K562 (cell line): ENCODE measurements around the gene TRMT10A. TPM values are rescaled to one million over a fixed set of nuclear protein-coding genes. Genes with fewer than 3 reads are reported as not detected.

Experiments
- ASH1L ChIP-seq: fragments of 450-650 bp; IDR thresholded peaks from 2 replicates; pipeline ENCODE4 v1.6.1; 2018; ENCODE audit warnings: borderline replicate concordance, mild to moderate bottlenecking, low read depth; ENCODE audit not compliant: partially characterized antibody
- BHLHE40 ChIP-seq: IDR thresholded peaks from 2 replicates; pipeline ENCODE4 v1.6.1; 2011; ENCODE audit warnings: low read length, improper control_type of control experiment
- BRD4 ChIP-seq: fragments of 200-600 bp; sonication (generic); IDR thresholded peaks from 2 replicates; pipeline ENCODE4 v1.6.1; 2017; ENCODE audit warnings: inconsistent platforms
- CC2D1A ChIP-seq: fragments of 450-650 bp; IDR thresholded peaks from 2 replicates; pipeline ENCODE4 v1.6.1; 2017; ENCODE audit warnings: mild to moderate bottlenecking
- CREM ChIP-seq: IDR thresholded peaks from 2 replicates; pipeline ENCODE4 v1.6.1; 2014; ENCODE audit warnings: antibody characterized with exemption, low read depth
- EGR1 ChIP-seq: fragments of 450-650 bp; conservative IDR thresholded peaks from 2 replicates; pipeline ENCODE4 v1.6.1; 2017; ENCODE audit warnings: mild to moderate bottlenecking
- ETV1 ChIP-seq: fragments of 450-650 bp; conservative IDR thresholded peaks from 2 replicates; pipeline ENCODE4 v1.6.1; 2016; ENCODE audit warnings: missing genetic modification characterization, control low read depth, low read depth, missing compliant biosample characterization
- HDAC3 ChIP-seq: fragments of 450-650 bp; IDR thresholded peaks from 2 replicates; pipeline ENCODE4 v1.6.1; 2018; ENCODE audit warnings: borderline replicate concordance, mild to moderate bottlenecking, moderate library complexity; ENCODE audit not compliant: partially characterized antibody
- MGA ChIP-seq: fragments of 450-650 bp; IDR thresholded peaks from 2 replicates; pipeline ENCODE4 v1.6.1; 2016; ENCODE audit warnings: mild to moderate bottlenecking, moderate library complexity
- NR2C2 ChIP-seq, 2 experiments: fragments of 200-800 bp in 1 of 2; sonication (Bioruptor generic) in 1 of 2; sonication (generic) in 1 of 2; formaldehyde crosslinking in 1 of 2; IDR thresholded peaks; 2 replicates each; pipeline versions ENCODE4 v1.6.1 to v1.8.0; 2016 to 2022; ENCODE audit warnings: mild to moderate bottlenecking in 1 of 2, missing compliant biosample characterization in 1 of 2, missing genetic modification characterization in 1 of 2, missing genetic modification reagents in 1 of 2
- TAF7 ChIP-seq: fragments of 450-650 bp; IDR thresholded peaks from 2 replicates; pipeline ENCODE4 v1.6.1; 2016; ENCODE audit warnings: missing genetic modification characterization, missing compliant biosample characterization
- TCF7L2 ChIP-seq: fragments of 150-350 bp; IDR thresholded peaks from 2 replicates; pipeline ENCODE4 v1.6.1; 2016; ENCODE audit warnings: low read depth, mild to moderate bottlenecking, low read length, moderate library complexity
- polyA plus RNA-seq, 8 experiments: library from polyadenylated mRNA; depleted of rRNA in 4 of 8; stranded (reverse) in 5 of 8; unstranded in 3 of 8; fragments of >200 nt; fragmentation: Nextera tagmentation in 2 of 8; fragmentation: Illumina TruSeq in 1 of 8; extraction: Ambion mirVana in 2 of 8; extraction: Trizol in 1 of 8; gene quantifications; 2 replicates each; pipeline versions ENCODE4 v1.2.1 to v1.2.3, GENCODE V29; 2011 to 2014; ENCODE audit warnings: inconsistent platforms in 1 of 8, missing spikeins in 1 of 8
- total RNA-seq, 7 experiments: library from RNA; depleted of rRNA in 6 of 7; stranded (reverse); fragments of >200 nt in 6 of 7; fragmentation: Illumina TruSeq in 2 of 7; extraction: Trizol in 2 of 7; gene quantifications; 2 replicates each; pipeline versions ENCODE4 v1.2.1 to v1.2.3, GENCODE V29; 2011 to 2021; ENCODE audit warnings: low replicate concordance in 1 of 7

Gene TRMT10A
- total and polyA plus RNA-seq, 9 of the 15 experiments (the other 6 are each of a cell fraction or from before 2014, with no cell fraction given) = 6.5 to 16.1 (median 12.7) TPM

GRCh38 chr4:99563310-99564186, at the start of gene TRMT10A (continued):
- TF ChIP-seq MGA (peak; percentile 56; the same call in 1 of the 2 replicates), ETV1 (tag) (peak; percentile 84), CC2D1A (peak; percentile 71; the same call in 1 of the 2 replicates), TAF7 (tag) (peak; percentile 42; the same call in 1 of the 2 replicates), ASH1L (peak; percentile 54), TCF7L2 (0 out of 2 replicates have a peak, but pooled peaks have one; percentile 13), BHLHE40 (peak; percentile 64), BRD4 (peak; percentile 72; the same call in 1 of the 2 replicates), HDAC3 (peak; percentile 89), NR2C2 (CRISPR knock-in tag; IDR thresholded peaks at IDR 0.05) (peak; percentile 74; the same call in 1 of the 2 replicates), NR2C2 (tag; IDR thresholded peaks at IDR 0.05) (peak; percentile 98), EGR1 (peak; percentile 73), CREM (peak; percentile 95)
